A673 (cell line): Measurements from ENCODE around the gene C11orf52.

Experiments used
- EZH2 ChIP-seq: fragments of 200-600 bp; sonication (generic); IDR thresholded peaks from 2 replicates; pipeline ENCODE4 v1.6.1; 2017; ENCODE audit warnings: borderline replicate concordance, low read depth, mild to moderate bottlenecking, mixed read lengths, antibody characterized with exemption, low read length; ENCODE audit not compliant: poor library complexity, severe bottlenecking
- TF ChIP-seq, protein P1 (sequence below): fragments of 300-800, 200-600 bp; sonication (generic); conservative IDR thresholded peaks from 2 replicates; pipeline ENCODE4 v1.5.1; 2017; ENCODE audit warnings: low read depth, mild to moderate bottlenecking, antibody characterized with exemption, low read length, moderate library complexity, mixed read lengths

DNA sequence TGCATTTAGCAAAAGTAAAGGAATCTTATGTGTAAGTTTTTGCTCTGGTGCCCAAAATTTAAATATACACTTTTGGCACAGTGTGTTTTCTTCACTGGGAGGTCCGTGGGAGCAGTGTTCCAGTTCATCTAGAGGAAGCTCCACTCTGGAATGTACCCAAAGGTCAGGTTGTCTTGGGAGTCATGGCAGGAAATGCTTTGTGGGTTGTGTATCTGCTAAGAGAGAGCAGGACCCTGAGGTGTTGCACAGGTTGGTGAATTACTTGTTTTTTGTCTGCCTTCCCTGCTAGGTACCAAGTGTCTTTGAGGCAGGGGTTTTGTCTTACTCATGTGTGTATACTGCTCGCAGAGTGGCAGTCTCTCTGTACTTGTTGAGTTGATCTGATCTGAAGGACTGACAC is 55.7 kb downstream of the C11orf52 start:
- TF ChIP-seq, protein P1, sequence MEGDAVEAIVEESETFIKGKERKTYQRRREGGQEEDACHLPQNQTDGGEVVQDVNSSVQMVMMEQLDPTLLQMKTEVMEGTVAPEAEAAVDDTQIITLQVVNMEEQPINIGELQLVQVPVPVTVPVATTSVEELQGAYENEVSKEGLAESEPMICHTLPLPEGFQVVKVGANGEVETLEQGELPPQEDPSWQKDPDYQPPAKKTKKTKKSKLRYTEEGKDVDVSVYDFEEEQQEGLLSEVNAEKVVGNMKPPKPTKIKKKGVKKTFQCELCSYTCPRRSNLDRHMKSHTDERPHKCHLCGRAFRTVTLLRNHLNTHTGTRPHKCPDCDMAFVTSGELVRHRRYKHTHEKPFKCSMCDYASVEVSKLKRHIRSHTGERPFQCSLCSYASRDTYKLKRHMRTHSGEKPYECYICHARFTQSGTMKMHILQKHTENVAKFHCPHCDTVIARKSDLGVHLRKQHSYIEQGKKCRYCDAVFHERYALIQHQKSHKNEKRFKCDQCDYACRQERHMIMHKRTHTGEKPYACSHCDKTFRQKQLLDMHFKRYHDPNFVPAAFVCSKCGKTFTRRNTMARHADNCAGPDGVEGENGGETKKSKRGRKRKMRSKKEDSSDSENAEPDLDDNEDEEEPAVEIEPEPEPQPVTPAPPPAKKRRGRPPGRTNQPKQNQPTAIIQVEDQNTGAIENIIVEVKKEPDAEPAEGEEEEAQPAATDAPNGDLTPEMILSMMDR: no peak
- no peak for TF ChIP-seq EZH2
